ENCODE results near the gene IRF7.

Gene IRF7

GRCh38 chr11:640021-640706 lies 24.4 kb upstream of the IRF7 start:
- no peak for DNase-seq

DNA sequence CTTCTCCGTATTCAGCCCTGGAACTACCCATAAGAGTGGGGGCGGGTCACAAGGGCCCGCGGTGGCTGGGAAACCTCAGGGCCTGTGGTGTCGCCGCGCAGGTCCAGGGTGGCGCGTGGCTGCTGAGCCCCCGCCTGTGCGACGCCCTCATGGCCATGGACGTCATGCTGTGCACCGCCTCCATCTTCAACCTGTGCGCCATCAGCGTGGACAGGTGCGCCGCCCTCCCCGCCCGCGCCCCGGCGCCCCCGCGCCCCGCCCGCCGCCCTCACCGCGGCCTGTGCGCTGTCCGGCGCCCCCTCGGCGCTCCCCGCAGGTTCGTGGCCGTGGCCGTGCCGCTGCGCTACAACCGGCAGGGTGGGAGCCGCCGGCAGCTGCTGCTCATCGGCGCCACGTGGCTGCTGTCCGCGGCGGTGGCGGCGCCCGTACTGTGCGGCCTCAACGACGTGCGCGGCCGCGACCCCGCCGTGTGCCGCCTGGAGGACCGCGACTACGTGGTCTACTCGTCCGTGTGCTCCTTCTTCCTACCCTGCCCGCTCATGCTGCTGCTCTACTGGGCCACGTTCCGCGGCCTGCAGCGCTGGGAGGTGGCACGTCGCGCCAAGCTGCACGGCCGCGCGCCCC lies 23.7 kb upstream of the IRF7 start:
- DNase-seq: no peak

DNA sequence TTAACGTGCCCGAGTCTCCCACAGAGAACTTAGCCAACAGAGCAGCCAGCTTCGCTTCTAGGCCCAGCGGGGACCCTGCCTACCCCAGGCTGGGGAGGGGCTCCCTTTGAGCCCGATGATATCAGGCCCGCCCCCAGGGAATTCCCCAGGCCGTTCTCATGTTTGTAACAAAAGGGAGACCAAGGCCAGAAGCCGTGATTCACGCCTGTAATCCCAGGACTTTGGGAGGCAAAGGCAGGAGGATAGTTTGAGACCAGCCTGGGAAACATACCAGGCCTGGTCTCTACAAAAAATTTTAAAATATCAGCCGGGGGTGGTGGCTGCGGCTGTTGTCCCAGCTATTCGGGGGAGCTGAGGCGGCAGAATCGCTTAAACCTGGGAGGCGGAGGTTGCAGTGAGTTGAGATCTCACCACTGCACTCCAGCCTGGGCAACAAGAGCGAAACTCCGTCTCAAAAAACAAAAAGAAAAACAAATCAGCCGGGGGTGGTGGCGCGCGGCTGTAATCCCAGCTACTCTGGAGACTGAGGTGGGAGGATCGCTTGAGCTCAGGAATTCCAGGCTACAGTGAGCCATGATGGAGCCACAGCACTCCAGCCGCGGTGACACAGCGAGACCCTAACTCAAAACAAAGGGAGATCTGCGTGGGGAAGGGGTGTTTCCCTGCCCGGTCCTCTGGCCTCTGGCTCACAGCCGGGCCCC lies 23.0 kb upstream of the IRF7 start:
- DNase-seq: no peak

DNA sequence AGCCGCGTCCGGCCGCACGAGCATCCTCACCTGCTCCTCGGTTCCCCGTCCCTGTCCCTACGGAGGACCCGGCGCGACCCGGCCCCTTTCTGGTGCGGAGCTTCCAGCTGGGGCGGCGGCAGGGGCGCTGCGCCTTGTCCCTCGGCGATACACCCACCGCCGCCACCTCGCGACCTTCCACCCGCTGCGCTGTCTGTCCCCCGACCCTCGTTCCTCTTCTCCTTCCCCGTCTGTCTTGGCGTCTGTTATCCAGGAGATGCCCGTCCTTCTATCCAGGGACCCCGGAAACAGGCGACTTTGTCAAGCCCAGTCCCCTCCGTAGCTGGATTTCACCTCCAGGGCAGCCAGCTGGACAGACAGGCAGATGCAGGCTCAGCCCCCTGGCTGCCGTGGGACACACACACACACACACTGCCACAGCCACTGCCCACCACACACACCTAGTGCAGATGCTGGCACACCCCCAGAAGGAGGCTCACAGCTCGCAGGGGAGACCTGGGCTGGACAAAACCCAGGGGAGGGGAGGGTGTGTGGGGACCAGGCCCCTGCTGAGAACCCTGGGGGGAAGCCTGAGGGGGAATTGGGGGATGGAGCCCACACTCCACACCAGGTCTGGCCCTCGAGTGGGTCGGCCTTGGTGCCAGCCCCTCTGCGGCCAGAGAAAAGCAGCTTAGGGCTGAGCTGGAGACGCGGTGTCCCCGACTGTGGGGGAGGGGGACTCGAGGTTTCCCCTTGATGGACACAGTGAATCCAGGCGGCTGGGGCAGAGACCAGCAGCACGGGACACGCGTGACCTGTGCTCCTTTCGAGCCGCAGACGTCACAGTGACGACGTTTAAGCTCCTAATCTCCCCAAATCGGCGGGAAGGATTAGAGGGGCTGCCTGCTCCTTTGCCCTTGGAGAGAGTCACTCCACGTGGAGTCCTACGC lies 22.1 kb upstream of the IRF7 start:
- DNase-seq: no peak

DNA sequence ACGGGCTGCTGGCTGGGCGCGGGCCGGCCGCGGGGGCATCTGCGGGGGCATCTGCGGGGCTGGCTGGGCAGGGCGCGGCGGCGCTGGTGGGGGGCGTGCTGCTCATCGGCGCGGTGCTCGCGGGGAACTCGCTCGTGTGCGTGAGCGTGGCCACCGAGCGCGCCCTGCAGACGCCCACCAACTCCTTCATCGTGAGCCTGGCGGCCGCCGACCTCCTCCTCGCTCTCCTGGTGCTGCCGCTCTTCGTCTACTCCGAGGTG lies 21.5 kb upstream of the IRF7 start:
- no peak for DNase-seq

DNA sequence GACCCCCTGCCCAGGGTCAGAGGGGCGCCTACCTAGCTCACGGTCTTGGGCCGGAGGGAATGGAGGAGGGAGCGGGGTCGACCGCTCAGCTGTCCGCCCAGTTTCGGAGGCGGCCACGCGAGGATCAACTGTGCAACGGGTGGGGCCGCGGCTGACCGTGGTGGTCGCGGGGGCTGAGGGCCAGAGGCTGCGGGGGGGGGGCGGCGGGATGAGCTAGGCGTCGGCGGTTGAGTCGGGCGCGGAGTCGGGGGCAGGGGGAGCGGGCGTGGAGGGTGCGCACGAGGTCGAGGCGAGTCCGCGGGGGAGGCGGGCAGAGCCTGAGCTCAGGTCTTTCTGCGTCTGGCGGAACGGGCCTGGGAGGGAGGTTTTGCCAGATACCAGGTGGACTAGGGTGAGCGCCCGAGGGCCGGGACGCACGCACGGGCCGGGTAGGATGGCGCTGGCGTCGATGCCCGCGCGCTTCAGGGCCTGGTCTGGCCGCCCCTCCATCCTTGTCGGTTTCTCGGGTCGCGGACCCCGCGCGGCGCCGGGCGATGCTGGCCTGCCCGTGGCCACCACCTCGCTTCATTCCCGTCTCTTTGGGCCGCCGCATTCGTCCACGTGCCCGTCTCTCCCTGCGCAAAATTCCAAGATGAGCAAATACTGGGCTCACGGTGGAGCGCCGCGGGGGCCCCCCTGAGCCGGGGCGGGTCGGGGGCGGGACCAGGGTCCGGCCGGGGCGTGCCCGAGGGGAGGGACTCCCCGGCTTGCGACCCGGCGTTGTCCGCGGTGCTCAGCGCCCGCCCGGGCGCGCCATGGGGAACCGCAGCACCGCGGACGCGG lies 21.0 kb upstream of the IRF7 start, which contains the start of gene DRD4:
TSS of gene DRD4 (plus strand) at position 759 of the 822 bp plus-strand sequence. CDS start at position 795, 36 bp downstream.
- no peak for DNase-seq

- no peak for DNase-seq
These were observed 20.3 kb upstream of the IRF7 start for GRCh38 chr11:635945-636510.

DNA sequence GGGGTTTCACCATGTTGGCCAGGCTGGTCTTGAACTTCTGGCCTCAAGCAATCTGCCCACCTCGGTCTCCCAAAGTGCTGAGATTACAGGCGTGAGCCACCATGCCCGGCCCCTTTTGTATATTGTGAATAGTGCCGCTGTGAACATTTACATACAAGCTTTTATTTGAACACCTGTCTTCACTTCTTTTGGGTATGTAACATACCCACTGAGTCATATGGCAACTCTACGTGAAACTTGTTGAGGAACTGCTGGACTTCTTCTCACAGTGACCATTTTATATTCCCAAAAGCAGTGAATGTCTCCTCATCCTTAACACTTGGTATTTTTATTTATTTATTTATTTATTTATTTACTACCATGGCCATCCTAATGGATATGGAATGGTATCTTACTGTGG lies 15.1 kb upstream of the IRF7 start:
- no peak for DNase-seq

DNA sequence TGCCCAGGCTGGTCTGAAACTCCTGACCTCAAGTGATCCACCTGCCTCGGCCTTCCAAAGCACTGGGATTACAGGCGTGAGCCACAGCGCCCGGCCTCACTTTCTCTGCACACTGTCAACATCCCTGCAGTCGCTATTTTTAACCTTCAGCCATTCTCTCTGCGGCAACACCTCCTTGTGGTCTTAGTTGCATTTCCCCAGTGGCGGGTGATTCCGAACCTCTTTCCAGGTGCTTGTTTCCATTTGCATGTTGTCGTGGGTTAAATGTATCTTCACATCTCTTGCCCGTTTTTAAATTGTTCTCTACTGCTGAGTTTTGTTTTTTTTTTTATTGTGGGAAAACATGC lies 13.5 kb upstream of the IRF7 start:
- peak; percentile 22 for DNase-seq

DNA sequence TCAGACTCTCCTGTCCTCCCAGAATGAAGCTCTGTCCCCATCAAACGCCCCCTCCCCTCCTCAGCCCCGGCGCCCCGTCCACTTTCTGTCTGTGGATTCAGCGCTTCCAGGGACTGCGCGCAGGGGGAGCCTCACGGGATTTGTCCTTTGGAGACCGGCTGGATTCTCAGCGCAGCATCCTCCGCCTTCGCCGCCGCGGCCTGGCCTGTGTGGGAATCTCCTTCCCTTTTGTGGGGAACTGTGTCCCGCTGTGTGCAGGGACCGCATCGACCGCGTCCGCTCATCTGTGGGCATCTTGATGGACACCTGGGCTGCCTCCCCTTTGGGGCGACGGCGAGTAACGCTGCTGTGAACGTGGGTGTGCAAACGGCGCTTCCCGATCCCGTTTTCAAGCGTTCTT lies 12.3 kb upstream of the IRF7 start:
- DNase-seq: no peak

- DNase-seq: no peak
These were observed 11.5 kb upstream of the IRF7 start for GRCh38 chr11:627308-627576.

DNA sequence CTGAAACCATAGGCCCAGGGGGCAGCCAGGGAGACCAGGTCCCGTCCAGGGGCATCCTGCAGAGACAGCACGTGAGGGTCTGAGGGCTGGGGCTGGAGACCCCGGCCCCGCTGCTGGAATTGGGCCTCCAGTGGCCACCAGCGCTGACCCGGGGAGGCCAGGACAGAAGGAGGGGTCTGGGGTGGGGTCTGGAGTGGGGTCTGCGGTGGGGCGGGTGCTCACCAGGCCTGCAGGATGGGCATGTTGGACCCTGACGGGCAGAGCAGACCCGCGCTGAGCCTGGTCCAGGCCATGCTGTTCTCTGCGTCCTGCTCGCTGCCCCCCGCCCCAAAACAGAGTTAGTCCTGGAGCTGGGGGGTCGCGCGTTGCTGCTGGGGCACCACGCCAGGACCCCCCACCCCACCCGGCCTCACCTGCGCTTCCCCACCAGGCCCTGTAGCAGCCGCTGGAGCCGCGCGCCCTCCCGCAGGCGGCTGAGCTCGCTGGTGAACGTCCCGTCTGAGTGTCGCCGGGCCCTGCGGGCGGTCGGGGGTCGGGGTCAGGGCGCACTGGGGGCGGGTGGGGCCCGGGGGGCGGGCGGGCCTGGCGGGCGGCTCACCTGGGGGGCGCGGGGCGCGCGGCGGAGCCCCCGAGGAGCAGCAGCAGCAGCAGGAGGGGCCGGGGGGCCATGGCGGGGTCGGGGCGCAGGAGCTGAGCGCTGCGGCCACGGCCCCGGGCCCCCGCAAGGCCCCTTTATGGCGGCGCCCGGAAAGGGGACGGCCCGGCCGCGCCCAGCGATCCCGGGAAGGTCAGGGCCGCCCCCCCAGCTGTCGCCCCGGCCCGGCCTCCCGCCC lies 10.9 kb upstream of the IRF7 start, which contains the start of gene SCT:
TSS of gene SCT (minus strand) at position 707 of the 833 bp plus-strand sequence. CDS start at position 669, 38 bp downstream.
- no peak for DNase-seq

DNA sequence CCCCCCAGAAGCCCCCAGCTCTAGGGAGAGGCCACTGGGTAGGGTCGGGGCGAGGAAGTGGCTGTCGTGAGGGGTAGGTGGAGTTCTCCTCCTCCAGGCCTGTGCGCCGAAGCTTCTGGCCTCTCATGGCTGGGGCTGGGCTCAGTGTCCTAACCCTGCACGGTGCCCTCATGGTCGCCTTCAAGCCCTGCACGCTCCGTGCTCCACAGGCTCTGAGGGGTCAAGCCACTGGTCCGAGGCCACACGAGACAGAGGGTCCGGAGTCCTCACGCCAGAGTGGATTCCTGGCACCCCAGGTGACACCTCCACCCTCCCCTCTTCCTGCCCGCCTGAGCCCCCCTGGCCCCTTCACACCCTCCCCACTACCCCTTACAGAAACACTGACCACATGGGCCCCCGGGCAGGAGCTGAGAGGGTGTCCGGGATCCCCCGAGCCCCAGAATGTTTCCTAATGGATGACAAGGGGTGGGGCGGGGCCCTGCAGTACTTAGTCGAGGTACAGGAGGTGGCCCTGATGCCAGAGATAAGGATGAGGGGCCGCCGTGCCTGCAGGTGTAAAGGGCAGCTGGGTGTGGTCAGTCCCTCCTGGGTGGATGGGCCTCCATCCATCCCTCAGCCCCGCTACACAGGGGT lies 10.0 kb upstream of the IRF7 start:
- no peak for DNase-seq

GRCh38 chr11:624705-625635 lies 9.2 kb upstream of the IRF7 start, which contains the start of gene CDHR5:
Gene CDHR5 (minus strand): TSS chr11:624955. CDS start chr11:624902, 53 bp downstream.
- no peak for DNase-seq

DNA sequence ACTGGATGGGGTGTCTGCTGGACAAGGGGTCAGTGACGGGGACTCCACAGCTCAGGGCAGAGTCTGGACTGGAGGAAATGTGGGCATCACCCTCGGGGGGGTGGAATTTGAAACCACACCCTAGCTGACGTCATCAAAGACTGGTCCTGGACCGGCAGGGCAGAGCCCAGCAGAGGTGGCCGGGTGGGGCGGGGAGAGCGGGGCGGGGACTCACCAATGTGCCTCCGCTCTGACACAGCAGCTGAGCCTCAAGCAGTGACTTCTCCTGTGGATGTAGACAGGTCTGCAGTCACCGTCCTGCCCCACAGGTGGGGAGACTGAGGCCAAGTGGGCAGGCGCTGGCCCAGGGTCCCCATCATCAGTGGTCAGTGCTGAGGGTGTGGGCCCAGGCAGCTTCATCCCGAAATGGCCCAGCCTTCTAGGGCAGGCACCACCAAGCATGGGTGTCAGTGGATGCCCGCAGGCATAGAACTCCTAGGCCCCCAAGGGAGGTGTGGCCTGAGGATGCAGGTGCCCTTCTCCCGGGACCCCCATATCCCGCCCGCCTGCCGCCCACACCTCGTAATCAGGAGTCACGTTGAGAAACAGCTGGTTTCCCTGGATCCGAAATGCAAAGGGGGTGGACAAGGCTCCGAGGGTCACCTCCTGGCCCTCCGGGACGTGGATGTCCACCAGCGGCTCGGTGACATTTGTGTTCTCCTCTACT lies 8.4 kb upstream of the IRF7 start:
- no peak for DNase-seq

GRCh38 chr11:623349-623869 lies 7.7 kb upstream of the IRF7 start:
- DNase-seq: no peak

DNA sequence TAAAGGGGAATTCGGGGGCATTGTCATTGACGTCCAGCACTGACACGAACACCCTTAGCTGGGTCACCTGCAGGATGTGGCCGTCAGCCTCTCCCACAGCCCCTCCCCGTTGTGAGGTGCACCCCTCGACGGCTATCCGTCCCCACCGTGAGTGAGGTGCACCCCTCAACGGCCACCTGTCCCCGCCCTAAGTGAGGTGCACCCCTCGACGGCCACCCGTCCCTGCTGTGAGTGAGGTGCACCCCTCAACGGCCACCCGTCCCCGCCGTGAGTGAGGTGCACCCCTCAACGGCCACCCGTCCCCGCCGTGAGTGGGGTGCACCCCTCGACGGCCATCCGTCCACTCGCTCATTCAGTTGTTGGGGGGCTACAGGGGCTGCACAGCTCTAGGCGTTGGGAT lies 6.1 kb upstream of the IRF7 start:
- no peak for DNase-seq

- DNase-seq: no peak
These were observed 5.4 kb upstream of the IRF7 start for GRCh38 chr11:620935-621814.

Measured in CD4-positive, alpha-beta T cell treated with Interleukin-4 for 4 hours (primary cell).